GM12864 (cell line): Measurements from ENCODE around the gene UBAP2L.
"Not testable (repeated sequence)": the region's sequence is repeated elsewhere in the genome, so short reads cannot be mapped to it uniquely, and the experiment has no call there.

Source experiments
- DNase-seq: peaks from one replicate; pipeline ENCODE4 v3.0.0-alpha.2; 2011; ENCODE audit warnings: low read depth
- H3K4me3 ChIP-seq: 2 replicates; pipeline ENCODE4 v1.5.1; 2011; ENCODE audit warnings: mild to moderate bottlenecking, low read depth, low read length, control low read depth
- TF ChIP-seq, protein P1 (sequence below): IDR thresholded peaks from 2 replicates; pipeline ENCODE4 v1.5.1; 2011; ENCODE audit warnings: low read depth, mild to moderate bottlenecking, moderate library complexity, low read length, control low read depth, inconsistent platforms; ENCODE audit errors: missing control alignments

UBAP2L gene

DNA sequence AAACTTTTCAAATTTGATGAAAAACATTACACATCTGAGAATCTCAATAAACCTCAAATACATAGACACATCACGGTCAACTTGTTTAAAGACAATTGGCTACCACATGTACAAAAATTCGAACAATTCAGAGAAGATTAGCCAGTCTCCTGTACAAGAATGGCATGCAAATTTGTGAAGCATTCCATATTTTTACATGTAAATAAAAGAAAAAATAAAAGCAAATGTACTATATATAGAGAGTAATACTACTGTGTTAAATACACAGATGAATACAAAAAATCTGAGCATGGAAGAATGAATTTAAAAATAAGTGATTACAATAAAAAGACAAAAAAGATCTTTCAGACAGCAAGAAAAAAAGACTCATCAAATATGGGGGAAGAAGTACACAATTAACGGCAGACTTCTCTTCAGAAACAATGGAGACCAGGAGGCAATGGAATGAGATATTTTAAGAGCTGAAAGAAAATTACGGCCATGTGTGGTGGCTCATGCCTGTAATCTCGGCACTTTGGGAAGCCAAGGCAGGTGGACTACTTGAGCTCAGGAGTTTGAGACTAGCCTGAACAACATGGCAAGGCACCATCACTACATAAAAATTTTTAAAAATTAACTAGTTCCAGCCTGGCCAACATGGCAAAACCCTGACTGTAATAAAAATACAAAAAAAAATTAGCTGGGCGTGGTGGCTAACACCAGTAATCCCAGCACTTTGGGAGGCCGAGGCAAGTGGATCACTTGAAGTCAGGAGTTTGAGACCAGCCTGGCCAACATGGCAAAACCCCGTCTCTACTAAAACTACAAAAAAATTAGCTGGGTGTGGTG is 74.9 kb downstream of the UBAP2L start:
- no peak for DNase-seq
- no peak overlapping the region for H3K4me3 ChIP-seq
- TF ChIP-seq, protein P1, sequence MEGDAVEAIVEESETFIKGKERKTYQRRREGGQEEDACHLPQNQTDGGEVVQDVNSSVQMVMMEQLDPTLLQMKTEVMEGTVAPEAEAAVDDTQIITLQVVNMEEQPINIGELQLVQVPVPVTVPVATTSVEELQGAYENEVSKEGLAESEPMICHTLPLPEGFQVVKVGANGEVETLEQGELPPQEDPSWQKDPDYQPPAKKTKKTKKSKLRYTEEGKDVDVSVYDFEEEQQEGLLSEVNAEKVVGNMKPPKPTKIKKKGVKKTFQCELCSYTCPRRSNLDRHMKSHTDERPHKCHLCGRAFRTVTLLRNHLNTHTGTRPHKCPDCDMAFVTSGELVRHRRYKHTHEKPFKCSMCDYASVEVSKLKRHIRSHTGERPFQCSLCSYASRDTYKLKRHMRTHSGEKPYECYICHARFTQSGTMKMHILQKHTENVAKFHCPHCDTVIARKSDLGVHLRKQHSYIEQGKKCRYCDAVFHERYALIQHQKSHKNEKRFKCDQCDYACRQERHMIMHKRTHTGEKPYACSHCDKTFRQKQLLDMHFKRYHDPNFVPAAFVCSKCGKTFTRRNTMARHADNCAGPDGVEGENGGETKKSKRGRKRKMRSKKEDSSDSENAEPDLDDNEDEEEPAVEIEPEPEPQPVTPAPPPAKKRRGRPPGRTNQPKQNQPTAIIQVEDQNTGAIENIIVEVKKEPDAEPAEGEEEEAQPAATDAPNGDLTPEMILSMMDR, result no peak

DNA sequence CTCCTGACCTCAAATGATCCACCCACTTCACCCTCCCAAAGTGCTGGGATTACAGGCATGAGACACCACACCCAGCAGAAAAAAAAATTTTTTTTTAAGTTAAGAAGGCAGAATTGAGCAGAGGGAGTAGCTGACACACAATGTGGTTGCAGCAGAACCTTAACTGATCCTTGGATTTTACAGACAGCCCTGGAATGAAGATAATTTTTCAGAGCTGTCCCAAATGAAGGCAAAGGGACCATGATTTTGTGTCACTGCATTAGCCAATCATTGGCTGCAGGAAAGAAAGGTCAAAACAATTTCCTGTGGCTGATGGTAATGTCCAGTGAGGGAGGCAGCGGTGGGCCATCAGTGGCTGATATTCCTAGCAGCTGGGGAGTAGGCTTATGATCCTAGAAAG is 80.8 kb downstream of the UBAP2L start:
- TF ChIP-seq, protein P1, result no peak
- DNase-seq, result no peak
- H3K4me3 ChIP-seq, result no peak overlapping the region

DNA sequence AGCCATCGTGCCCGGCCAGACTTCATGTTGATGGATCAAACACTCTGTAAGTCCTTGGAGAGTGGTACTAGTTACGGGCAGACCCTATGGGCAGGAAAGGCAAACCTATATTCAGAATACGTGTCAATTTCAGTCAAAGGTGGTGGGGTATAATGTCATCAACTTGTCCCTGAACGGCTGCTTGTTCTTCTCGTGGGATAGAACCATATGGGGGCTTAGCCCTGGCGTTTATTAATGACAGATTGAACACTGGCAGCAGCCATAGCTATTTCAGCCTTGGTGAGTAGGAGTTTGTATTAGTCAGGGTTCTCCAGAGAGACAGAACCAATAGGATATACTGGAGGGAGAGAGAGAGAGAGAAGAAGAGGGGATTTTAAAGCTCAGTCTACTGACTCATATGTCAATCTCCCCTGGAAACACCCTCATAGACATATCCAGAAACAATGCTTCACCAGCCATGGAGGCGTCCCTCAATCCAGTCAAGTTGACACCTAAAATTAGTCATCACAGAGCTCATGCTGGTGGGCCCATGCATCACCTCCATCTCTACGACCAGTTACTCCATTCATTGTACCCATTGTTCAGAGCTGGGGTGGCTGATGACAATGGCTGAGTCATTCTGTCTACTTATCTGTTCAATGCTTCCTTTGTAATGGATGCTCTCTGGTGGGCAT is 84.0 kb downstream of the UBAP2L start:
- no peak overlapping the region for H3K4me3 ChIP-seq
- DNase-seq, result no peak
- TF ChIP-seq, protein P1, result no peak

DNA sequence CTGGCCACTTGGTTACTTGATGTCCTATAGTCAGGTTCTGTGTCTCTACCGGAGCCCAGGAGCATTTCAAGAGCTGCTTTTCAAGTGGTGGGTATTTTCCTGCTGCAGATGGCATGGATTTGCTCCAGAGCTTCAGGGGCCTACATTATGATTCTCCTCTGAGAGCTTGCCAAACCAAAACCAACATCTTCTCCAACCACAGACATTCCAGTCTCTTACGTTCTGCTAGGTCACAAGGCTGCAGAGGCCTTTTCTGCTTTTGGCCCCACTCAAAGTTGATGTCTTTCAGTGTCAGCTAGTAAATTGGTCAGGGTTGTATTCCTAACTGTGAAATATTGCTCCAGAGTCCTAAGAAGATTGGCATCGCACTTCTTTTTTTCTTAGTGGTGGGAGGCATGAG is 85.4 kb downstream of the UBAP2L start:
- no peak overlapping the region for H3K4me3 ChIP-seq
- TF ChIP-seq, protein P1, result no peak
- no peak for DNase-seq

DNA sequence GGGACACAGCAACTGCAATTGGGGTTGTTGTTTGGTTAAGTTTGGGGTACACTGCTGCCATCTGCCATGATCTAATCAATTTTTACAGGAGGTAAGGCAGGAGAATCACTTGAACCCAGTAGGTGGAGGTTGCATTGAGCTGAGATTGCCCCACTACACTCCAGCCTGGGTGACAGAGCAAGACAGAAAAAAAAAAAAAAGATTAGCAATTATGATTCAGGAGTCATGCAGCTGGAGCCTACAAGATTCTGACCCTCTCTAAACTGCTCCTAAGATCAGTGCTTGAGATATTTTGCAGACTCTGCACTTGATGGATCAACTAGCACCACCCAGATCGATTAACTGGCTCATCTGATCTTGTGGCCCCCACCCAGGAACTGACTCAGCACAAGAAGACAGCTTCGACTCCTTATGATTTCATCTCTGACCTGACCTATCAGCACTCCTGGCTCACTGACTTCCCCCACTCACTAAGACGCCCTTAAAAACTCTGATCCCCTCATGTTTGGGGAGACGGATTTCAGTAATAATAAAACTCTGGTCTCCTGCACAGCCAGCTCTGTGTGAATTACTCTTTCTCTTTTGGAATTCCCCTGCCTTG is 87.0 kb downstream of the UBAP2L start:
- H3K4me3 ChIP-seq, DNase-seq: not testable (repeated sequence)

DNA sequence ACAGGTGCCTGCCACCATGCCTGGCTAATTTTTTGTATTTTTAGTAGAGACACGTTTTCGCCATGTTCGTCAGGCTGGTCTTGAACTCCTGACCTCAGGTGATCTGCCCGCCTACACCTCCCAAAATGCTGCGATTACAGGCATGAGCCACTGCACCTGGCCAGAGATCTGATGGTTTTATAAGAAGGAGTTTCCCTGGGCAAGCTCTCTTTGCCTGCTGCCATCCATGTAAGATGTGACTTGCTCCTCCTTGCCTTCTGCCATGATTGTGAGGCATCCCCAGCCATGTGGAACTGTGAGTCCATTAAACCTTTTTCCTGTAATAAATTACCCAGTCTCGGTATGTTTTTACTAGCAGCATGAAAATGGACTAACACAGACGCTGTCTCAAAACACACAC is 88.4 kb downstream of the UBAP2L start:
- not testable (repeated sequence) for DNase-seq, H3K4me3 ChIP-seq

DNA sequence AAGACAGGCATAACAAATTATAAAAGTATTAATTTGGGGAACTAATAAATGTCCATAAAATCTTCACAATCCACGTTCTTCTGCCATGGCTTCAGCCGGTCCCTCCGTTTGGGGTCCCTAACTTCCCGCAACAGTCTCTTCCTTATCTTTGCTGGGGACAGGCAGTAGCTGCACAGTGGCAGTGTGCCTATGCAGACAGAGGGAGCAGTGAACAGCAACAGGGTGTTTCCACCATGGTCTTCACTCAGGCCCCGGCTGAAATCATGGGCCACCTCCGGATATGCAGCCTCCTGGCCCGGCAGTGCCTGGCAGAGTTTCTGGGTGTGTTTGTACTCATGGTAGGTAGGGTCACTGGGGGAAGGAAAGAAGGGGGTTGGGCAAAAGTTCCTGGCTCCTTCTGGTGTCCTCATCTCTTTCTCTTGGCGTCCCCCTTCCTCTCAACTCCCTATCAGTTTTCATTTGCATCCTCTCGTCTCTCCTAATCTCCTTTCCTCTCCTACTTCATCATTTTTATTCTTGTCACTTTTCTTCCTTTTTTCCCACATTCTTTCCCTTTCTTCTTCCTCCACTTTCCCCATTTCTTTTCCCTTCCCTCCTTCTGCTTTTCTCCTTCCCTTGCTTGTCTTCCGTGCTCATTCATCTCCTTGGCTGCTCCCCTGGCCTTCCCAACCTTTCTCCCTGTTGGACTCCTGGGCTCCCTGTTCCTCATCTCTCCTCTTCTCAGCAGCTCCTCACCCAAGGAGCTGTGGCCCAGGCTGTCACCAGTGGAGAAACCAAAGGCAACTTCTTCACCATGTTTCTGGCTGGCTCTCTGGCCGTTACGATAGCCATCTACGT is 91.7 kb downstream of the UBAP2L start:
- H3K4me3 ChIP-seq, DNase-seq: not testable (repeated sequence)

DNA sequence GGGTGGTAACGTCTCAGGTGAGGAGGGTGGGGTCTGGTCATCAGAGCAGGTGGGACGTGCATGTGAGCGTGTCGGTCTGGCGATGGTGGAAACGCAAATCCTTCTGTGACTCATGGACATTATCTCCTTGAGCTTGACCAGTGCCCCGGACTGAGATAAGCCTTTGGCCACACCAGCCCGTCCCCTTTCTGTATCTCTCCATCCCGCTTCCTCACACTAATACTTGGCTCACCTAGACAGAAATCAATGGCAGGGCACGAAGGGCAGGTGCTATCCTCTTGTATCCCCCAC is 92.3 kb downstream of the UBAP2L start:
- TF ChIP-seq, protein P1, result no peak
- no peak for DNase-seq
- no peak overlapping the region for H3K4me3 ChIP-seq

DNA sequence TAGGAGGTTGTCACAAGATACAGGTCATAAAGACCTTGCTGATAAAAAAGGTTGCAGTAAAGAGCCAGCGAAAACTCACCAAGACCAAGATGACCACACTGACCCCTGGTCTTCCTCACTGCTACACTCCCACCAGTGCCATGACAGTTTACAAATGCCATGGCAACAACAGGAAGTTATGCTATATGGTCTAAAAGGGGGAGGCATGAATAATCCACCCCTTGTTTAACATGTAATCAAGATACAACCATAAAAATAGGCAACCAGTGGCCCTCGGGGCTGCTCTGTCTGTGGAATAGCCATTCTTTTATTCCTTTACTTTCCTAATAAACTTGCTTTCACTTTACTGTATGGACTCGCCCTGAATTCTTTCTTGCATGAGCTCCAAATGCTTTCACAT is 93.5 kb downstream of the UBAP2L start:
- H3K4me3 ChIP-seq, DNase-seq: not testable (repeated sequence)
